GM12891 (cell line): ENCODE results near the gene PMFBP1.

Source experiments
- DNase-seq: peaks from one replicate; pipeline ENCODE4 v3.0.0; 2011; ENCODE audit warnings: low spot score; ENCODE audit not compliant: insufficient read length
- FAIRE-seq: peaks from 2 replicates; lab custom pipeline; 2011; peaks lifted over from hg19 to GRCh38; lab: Jason Lieb, UNC
- PAX5 ChIP-seq: IDR thresholded peaks from 2 replicates; pipeline ENCODE4 v1.6.1; 2011; ENCODE audit warnings: low read length, moderate library complexity, mild to moderate bottlenecking; ENCODE audit not compliant: insufficient read depth, severe bottlenecking
- POLR2A ChIP-seq: IDR thresholded peaks from 2 replicates; pipeline ENCODE4 v1.6.1; 2011; ENCODE audit warnings: low read depth, low read length, control low read depth
- POLR2AphosphoS5 ChIP-seq: IDR thresholded peaks from 2 replicates; pipeline ENCODE4 v1.6.1; 2011; ENCODE audit warnings: low read depth, low read length, control low read depth
- POU2F2 ChIP-seq: IDR thresholded peaks from 2 replicates; pipeline ENCODE4 v1.6.1; 2011; ENCODE audit warnings: low read depth, mild to moderate bottlenecking, control low read depth, low read length, moderate library complexity
- SPI1 ChIP-seq: IDR thresholded peaks from 2 replicates; pipeline ENCODE4 v1.6.1; 2011; ENCODE audit warnings: low read depth, low read length, control low read depth
- TAF1 ChIP-seq: IDR thresholded peaks from 2 replicates; pipeline ENCODE4 v1.6.1; 2011; ENCODE audit warnings: low read depth, low read length, control low read depth

The PMFBP1 gene

GRCh38 chr16:72124761-72125634, 47.0 kb downstream of the PMFBP1 start:
- DNase-seq (peak; percentile 64), FAIRE-seq (peak; percentile 92)
- TF ChIP-seq TAF1: no peak
- no peak for TF ChIP-seq PAX5
- no peak for TF ChIP-seq POLR2AphosphoS5

DNA sequence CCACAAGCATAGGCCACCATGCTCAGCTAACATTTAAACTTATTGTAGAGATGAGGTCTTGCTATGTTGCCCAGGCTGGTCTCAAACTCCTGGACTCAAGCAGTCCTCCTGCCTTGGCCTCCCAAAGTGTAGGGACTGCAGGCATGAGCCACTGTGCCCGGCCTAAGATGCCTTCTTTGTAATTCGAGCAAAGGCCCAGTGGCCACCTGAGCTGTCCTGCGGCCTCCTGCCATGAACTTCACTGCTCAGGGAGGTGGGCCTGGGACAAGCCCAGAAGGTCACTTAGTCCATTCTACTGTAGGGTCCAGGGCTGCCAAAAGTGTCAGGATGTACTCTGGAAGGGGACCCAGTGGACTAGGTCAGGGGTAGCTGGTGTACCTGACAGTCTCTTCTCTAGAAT, 47.8 kb downstream of the PMFBP1 start:
- no peak for DNase-seq
- TF ChIP-seq POU2F2 (no peak), POLR2AphosphoS5 (no peak), SPI1 (no peak), POLR2A (no peak), TAF1 (no peak)
- FAIRE-seq: no peak

DNA sequence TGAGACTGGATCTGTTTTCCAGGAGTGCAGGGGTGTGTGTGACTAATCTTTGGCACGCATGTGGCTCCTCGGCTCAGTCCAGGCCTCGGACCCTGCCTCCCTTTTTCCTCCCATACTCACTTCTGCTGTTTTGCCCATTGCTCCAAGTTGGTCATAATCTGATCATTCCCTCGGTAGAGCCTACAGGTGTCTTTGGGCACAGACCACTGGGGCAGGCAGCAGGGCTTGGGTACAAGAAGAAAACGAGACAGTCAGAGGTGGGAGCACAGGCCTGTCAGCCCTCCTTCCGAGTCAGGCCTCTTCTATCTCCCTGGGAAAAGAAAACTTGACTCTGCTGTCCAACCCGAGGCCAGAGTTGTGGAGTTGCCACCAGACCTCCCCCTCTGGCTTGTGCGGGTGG, 48.5 kb downstream of the PMFBP1 start:
- TF ChIP-seq POLR2A: no peak
- no peak for TF ChIP-seq POLR2AphosphoS5
- no peak for TF ChIP-seq SPI1
- TF ChIP-seq PAX5: no peak
- no peak for TF ChIP-seq POU2F2
- DNase-seq (no peak), FAIRE-seq (no peak)

DNA sequence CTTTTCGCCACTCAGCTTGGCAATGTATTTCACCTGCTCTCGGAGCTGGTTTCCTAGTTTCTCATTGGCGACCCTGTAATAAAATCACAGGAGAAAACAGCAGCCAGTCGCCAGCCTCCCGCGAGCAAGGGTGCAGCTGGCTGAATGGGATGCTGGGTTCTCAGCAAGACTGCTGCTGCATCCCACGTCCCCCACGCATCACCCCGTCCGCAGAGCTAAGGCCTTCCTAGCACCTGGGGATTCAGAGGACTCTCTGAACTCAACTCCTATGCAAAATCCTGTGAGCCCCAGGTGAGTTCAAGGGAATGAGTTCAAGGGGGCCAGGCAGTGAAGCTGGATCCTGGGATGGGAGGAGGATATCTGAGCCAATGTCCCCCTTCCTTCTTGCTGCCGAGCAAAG, 49.0 kb downstream of the PMFBP1 start:
- DNase-seq: no peak
- no peak for FAIRE-seq
- no peak for TF ChIP-seq POU2F2
- TF ChIP-seq PAX5: no peak
- no peak for TF ChIP-seq TAF1
- TF ChIP-seq POLR2AphosphoS5: no peak
- no peak for TF ChIP-seq SPI1
- no peak for TF ChIP-seq POLR2A

DNA sequence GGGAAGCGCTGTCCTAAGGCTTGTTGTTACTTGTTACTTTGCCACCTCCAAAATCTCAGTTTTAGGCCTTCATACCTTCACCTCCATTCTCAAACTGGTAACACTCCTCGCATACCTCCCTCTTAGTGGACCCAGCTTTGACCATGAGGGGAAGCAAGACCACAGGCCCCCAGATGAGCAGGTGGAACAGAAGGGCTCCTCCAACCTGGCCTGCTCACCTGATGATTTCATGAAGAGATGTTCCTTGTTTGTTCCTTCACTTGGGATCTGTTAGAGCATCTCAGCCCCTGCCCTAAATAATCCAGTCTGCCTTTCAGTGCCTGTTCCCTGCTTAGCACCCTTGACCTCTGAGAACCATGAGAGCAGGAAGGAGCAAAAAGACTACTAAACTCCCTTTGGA, 49.6 kb downstream of the PMFBP1 start:
- DNase-seq (no peak), FAIRE-seq (no peak)
- TF ChIP-seq POLR2AphosphoS5 (no peak), SPI1 (no peak)

GRCh38 chr16:72120026-72120425, 51.9 kb downstream of the PMFBP1 start:
- no peak for FAIRE-seq
- TF ChIP-seq POU2F2: no peak
- TF ChIP-seq POLR2AphosphoS5: no peak
- TF ChIP-seq POLR2A: no peak
- no peak for TF ChIP-seq TAF1
- TF ChIP-seq SPI1: no peak
- TF ChIP-seq PAX5: no peak
- no peak for DNase-seq

DNA sequence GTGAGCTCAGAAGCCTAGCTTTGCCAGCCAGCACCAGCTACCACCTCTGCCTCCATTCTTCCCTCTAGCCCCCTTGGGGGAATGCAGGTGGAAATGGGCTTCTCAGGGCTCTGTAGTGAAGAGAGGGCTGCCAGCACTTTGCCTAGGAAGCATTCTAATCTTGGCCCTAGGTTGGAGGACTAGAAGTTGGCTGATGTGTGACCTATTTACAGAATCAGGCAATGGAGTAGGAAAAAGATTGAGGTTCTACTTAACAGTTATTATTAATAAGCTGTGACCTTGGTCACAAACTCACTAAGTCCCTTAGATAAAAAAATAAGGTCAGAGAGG, 58.4 kb downstream of the PMFBP1 start:
- no peak for FAIRE-seq

DNA sequence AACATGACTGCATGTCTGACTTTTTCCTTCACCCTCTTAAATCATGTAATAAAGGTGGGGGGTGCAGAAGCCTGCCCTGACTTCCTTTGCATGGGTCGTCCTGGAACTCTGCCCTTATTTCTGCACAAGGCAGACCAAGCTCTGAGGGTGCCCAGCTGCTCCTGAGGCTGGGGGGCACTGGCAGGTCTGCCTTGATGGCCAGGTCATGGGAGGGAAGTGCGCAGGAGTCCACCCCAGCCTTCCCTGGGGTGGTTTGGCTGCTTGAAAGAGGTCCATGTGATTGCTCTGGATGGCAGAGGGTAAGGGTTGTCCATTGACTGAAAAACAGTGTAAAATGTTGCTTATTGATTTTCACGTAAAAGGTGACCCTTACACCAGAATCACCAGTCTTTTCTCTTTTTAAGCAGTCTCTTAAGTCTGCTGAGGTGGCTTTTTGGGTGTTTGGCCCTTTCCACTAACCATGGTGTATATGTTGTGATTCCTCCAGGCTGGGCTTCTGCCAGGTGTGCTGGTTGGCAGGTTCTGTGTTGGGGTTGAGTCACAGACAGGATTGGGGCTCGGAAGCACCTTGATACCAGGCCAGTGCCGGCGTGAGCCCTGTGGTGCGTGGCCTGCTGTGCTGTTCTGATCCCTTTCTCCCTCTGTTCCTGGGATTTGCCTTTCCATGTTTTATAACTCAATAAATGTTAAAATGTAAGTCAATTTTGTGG, 58.9 kb downstream of the PMFBP1 start:
- 0 out of 2 replicates have a peak, but pooled peaks have one; percentile 28 for TF ChIP-seq POLR2A
- TF ChIP-seq SPI1: no peak
- TF ChIP-seq PAX5: no peak
- no peak for TF ChIP-seq POU2F2
- no peak for TF ChIP-seq TAF1
- TF ChIP-seq POLR2AphosphoS5: no peak
- no peak for DNase-seq
- no peak for FAIRE-seq

More for the DNA sequence above, 58.4 kb downstream of the PMFBP1 start:
- DNase-seq: no peak
- TF ChIP-seq POU2F2 (no peak), POLR2AphosphoS5 (no peak)

DNA sequence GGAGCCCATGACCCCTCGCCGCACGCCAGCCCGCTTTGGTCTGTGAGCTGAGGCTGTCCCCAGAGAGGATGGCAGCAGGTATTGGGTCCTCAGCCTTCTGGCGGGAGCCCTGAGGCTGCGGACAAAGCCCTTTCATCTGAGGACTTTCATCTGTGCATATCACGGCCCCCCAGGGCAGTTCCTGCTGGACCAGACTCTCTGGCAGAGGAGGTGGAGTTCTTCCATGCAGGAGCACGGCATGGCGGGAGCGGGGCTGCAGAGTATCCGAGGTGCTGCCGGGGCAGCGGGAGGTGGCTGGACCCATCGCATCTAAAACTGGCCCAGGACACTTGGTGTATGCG, 59.5 kb downstream of the PMFBP1 start:
- TF ChIP-seq TAF1 (no peak), SPI1 (no peak), POU2F2 (no peak), PAX5 (no peak), POLR2AphosphoS5 (no peak), POLR2A (no peak)
- FAIRE-seq (no peak), DNase-seq (no peak)

DNA sequence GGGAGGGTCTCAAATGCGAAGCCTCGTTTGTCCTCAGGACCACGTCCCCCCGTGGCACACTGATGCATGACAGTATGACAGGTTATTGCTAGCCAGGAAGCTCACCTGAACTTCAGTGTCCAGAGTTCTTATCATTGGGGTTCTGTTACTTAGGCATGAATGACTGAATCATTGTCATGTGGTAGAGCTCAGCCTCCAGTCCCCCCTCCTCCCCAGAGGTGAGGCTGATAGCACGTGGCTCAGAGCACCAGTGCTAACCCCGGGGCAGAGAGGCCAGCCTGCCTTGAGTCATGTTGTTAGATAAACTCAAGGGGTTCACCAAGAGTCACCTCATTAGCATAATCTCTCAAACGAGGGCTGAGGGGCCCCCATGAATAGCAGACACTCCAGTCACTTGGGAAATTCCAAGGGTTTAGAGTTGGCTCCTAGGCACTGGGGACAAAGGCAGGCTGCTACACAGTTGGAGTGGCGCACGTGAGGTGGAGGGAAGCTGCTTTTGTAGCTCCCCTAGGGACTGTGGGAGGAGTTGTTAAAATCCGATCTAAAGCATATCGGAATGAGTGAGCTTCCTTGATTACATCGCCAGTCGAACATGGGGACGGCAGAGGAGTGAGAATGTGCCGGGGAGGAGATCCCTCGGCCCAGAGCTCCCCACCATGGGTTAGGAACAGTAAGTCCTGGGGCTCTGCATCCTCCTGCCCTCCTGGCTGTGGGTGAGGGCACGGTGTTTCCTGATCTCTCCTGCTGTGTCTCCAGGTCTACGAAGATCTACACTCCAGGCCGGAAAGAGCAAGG, 60.1 kb downstream of the PMFBP1 start:
- TF ChIP-seq POLR2A (no peak), TAF1 (no peak), POU2F2 (no peak), PAX5 (no peak), POLR2AphosphoS5 (no peak), SPI1 (no peak)
- DNase-seq (no peak), FAIRE-seq (no peak)
